ENCODE measurements around the gene GATM. TPM values are rescaled to one million over a fixed set of nuclear protein-coding genes. Genes with fewer than 3 reads are reported as not detected.

The GATM gene
- total and polyA plus RNA-seq, 10 of the 15 experiments (the other 5 are each of a cell fraction or from before 2014, with no cell fraction given): 11.7 to 83.1 (median 38.2) TPM

DNA sequence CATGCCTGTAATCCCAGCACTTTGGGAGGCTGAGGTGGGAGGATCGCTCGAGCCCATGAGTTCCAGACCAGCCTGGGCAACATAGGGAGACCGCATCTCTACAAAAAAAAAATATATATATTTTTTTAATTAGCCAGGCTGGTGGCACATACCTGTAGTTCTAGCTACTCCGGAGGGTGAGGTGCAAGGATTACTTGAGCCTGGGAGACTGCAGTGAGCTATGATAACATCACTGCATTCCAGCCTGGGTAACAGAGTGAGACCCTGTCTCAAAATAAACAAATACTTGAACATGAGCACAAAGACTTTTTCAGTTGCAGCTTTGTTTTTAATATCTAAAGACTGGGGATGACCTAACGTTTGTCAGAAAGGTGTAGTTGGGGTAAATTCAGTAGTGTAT is 31.3 kb upstream of the GATM start:
- H3K9ac ChIP-seq (ENCODE audit: control insufficient read depth, insufficient read depth, low read length): no peak overlapping the region
- POLR2A ChIA-PET: interaction anchor here (1.0 kb wide), 1 partner anchor 68 kb away, joined by 3 read pairs; no protein-coding TSS in a partner anchor
- intact Hi-C loops (cut with micrococcal nuclease; ENCODE audit: unreplicated experiment): loop anchor here (10.0 kb wide), 1 partner anchor 45 kb away; no protein-coding TSS in a partner anchor
- ATAC-seq: no peak
- no peak overlapping the region for H3K4me2 ChIP-seq (ENCODE audit: control insufficient read depth, insufficient read depth)
- RAD21 ChIA-PET (ENCODE audit: unreplicated experiment): interaction anchor here (0.6 kb wide), 1 partner anchor 258 kb away, joined by 3 read pairs; no protein-coding TSS in a partner anchor
- H3K27me3 ChIP-seq (replicated peaks in 1 of 2; ENCODE audit: control insufficient read depth in 2 of 2, insufficient read depth in 2 of 2, low read length in 1 of 2): no peaks in the 10 kb centered on the region
- in situ Hi-C loops (cut with MboI): no loop called here
- no peak overlapping the region for H3K4me3 ChIP-seq
- SMC1A ChIA-PET (ENCODE audit: uncharacterized antibody, unreplicated experiment): interaction anchor here (0.6 to 1.6 kb wide), 7 partner anchors 7 to 438 kb away, joined by 3 to 4 read pairs (median 4); a partner anchor contains a TSS
- H3K27ac ChIP-seq (ENCODE audit: control insufficient read depth, insufficient read depth): no peak overlapping the region
- no TSS peak for BruUV-seq (replicated peaks)
- no peaks in the 10 kb centered on the region for H3K9me3 ChIP-seq (replicated peaks; ENCODE audit: control insufficient read depth, insufficient read depth, low read length)
- TF ChIP-seq RAD51 (IDR thresholded peaks at IDR 0.05): no peak
- no peak for TF ChIP-seq MEF2A (IDR thresholded peaks at IDR 0.05; ENCODE audit: insufficient read depth, low read depth, low read length)
- TF ChIP-seq, protein P1, sequence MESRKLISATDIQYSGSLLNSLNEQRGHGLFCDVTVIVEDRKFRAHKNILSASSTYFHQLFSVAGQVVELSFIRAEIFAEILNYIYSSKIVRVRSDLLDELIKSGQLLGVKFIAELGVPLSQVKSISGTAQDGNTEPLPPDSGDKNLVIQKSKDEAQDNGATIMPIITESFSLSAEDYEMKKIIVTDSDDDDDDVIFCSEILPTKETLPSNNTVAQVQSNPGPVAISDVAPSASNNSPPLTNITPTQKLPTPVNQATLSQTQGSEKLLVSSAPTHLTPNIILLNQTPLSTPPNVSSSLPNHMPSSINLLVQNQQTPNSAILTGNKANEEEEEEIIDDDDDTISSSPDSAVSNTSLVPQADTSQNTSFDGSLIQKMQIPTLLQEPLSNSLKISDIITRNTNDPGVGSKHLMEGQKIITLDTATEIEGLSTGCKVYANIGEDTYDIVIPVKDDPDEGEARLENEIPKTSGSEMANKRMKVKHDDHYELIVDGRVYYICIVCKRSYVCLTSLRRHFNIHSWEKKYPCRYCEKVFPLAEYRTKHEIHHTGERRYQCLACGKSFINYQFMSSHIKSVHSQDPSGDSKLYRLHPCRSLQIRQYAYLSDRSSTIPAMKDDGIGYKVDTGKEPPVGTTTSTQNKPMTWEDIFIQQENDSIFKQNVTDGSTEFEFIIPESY (IDR thresholded peaks at IDR 0.05): no peak
- no peak for TF ChIP-seq PML (IDR thresholded peaks at IDR 0.05; ENCODE audit: low read length)
- TF ChIP-seq POU2F2 (IDR thresholded peaks at IDR 0.05; ENCODE audit: borderline replicate concordance, low read depth, low read length): no peak
- FAIRE-seq: no peak
- H3K79me2 ChIP-seq (ENCODE audit: control insufficient read depth, insufficient read depth, low read length): peaks cover 13% of the 10 kb centered on the region
- H2AFZ ChIP-seq (ENCODE audit: control insufficient read depth, low read depth, low read length): no peak overlapping the region
- 97% methylated on average over 5 of the region's 5 CpGs for WGBS (ENCODE audit: insufficient coverage, insufficient replicate concordance, low lambda C conversion rate, missing lambda C conversion rate)
- CTCF ChIA-PET: interaction anchor here (0.6 to 1.9 kb wide), 11 partner anchors 9 to 246 kb away, joined by 3 to 10 read pairs (median 4); no protein-coding TSS in a partner anchor
- H3K4me1 ChIP-seq (ENCODE audit: control insufficient read depth, insufficient read depth, low read length): no peaks in the 10 kb centered on the region
- H3K36me3 ChIP-seq (ENCODE audit: control insufficient read depth in 2 of 2, insufficient read depth in 2 of 2, low read length in 1 of 2): peaks cover 2 to 38% of the 10 kb centered on the region in 2 experiments
- no peak for DNase-seq (ENCODE audit: low read depth, low spot score)
- no peaks in the 10 kb centered on the region for H4K20me1 ChIP-seq (ENCODE audit: control insufficient read depth, insufficient read depth)

Measured in GM12878 (cell line).